SU-DHL-6 (cell line): Measurements from ENCODE around the gene STK10.

Experiments
- CTCF ChIP-seq: fragments of 200-600 bp; sonication (generic); IDR thresholded peaks from one replicate; pipeline ENCODE4 v1.5.1; 2017; ENCODE audit warnings: antibody characterized with exemption, mild to moderate bottlenecking, low read length, moderate library complexity; ENCODE audit not compliant: insufficient read depth, poor library complexity, severe bottlenecking
- EZH2phosphoT487 ChIP-seq: fragments of 200-600 bp; sonication (generic), shearing (Covaris generic); conservative IDR thresholded peaks from 2 replicates; pipeline ENCODE4 v1.6.1; 2018; ENCODE audit warnings: mild to moderate bottlenecking, antibody characterized with exemption, low read length, moderate library complexity, mixed read lengths

GRCh38 chr5:172162987-172163343, 25.1 kb downstream of the STK10 start:
- no peak for TF ChIP-seq CTCF
- TF ChIP-seq EZH2phosphoT487, result no peak
